NCI-H2029 (cell line): ENCODE measurements around the gene MVP.

Experiments used
- DNase-seq: peaks from one replicate; lab custom pipeline; 2025; lab: John Stamatoyannopoulos, UW

MVP gene

DNA sequence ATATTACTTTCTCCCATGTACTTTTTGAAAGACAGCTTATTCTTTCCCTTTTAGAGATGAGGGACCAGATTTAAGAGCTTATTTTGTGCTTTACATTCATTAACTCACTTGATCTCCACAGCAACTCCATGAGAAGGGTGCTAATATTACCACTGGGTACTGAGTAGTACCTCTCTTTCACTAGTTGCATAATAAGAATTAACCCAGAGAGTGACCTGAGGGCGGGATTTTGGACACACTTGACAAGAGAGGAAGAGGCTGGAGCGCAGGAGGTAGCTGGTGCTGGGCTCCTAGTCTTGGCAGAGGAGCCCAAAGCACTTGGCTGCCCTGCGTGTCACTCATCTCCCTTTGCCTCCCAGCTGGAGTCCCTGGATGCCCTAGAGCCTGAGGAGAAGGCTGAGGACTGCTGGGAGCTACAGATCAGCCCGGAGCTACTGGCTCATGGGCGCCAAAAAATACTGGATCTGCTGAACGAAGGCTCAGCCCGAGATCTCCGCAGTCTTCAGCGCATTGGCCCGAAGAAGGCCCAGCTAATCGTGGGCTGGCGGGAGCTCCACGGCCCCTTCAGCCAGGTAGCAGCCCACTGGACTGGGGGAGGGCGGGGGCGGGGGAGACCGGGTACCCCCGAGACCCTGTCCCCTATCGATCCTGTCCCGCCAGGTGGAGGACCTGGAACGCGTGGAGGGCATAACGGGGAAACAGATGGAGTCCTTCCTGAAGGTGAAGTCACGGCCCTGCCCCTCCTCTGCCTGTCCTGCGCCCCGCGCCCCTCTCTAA lies 15.6 kb upstream of the MVP start:
- DNase-seq: peak; percentile 60

DNA sequence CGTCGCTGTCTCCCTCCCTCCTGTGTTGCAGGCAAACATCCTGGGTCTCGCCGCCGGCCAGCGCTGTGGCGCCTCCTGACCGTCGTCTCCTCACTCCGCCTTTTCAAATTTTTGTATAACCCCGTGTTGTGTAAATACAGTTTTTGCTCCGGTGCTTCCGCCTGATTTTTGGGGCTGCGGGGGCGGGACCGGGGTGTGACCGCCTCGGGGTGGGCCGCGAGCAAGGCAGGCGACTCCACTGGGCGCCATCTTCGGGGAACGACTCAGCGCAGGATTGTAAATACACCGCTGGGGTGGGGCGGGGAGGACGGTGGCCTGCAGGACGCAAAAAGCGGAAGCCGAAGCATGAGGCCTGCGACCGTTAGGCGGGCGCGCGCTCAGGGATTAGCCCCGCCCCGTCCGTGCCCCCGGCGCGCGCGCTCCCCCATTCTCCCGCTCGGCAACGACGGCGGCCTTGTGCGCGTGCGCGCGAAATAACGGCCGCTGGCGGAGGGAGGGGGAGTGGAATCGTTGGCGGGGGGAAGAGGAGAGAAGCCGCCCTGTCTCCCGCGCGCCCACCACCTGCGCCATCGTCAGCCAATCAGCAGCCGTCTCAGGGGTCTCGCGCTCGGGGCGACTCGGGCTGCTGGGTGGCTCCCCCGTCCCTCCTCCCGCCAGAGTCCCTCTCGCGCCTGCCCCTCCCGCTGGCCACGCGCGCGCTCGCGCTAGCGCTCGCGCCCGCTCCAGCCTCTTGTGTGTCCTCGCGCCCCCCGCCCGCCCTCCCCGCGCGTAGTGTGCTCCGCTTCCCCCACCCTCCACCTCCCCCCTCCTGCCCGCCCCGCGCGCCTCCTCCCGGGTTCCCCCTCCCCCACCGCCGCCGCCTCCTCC lies 14.8 kb upstream of the MVP start:
- DNase-seq: peak; percentile 95

DNA sequence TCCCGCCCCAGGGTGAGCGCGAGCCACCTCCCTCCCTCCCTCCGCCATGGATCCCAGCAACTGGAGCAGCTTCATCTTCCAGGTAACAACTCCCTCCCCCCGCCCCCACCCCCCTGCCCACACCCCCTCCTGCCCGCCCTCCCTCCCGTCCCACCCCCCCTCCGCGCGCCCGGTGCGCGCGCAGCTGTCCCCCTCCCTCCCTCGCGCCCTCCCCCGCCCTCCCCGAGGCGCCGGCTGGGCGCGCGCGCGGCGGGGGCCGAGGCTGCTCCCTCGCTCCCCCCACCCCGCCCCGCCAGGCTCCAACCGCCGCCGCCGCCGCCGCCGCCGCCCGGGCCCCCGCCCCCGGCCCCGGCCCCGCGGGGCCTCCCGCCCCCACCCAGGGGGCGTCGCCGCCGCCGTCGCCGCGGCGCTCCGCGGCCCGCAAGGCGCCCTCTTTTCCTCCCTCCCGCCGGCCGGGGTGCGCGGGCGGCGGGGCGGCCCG lies 14.1 kb upstream of the MVP start, which contains the start of gene MAZ:
Gene MAZ, plus strand, starts transcription at position 431 of the 481 bp plus-strand sequence. CDS start 173 bp downstream, outside the sequence.
- DNase-seq: peak; percentile 90

DNA sequence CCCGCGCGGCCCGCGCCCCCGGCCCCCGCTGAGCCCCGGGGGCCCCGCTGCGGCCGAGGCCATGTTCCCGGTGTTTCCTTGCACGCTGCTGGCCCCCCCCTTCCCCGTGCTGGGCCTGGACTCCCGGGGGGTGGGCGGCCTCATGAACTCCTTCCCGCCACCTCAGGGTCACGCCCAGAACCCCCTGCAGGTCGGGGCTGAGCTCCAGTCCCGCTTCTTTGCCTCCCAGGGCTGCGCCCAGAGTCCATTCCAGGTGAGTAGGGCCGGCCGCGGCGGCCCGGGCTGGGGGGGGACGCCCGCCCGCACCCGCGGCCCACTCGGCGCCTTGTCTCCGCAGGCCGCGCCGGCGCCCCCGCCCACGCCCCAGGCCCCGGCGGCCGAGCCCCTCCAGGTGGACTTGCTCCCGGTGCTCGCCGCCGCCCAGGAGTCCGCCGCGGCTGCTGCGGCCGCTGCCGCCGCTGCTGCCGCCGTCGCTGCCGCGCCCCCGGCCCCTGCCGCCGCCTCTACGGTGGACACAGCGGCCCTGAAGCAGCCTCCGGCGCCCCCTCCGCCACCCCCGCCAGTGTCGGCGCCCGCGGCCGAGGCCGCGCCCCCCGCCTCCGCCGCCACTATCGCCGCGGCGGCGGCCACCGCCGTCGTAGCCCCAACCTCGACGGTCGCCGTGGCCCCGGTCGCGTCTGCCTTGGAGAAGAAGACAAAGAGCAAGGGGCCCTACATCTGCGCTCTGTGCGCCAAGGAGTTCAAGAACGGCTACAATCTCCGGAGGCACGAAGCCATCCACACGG lies 13.4 kb upstream of the MVP start:
- DNase-seq: peak; percentile 49

DNA sequence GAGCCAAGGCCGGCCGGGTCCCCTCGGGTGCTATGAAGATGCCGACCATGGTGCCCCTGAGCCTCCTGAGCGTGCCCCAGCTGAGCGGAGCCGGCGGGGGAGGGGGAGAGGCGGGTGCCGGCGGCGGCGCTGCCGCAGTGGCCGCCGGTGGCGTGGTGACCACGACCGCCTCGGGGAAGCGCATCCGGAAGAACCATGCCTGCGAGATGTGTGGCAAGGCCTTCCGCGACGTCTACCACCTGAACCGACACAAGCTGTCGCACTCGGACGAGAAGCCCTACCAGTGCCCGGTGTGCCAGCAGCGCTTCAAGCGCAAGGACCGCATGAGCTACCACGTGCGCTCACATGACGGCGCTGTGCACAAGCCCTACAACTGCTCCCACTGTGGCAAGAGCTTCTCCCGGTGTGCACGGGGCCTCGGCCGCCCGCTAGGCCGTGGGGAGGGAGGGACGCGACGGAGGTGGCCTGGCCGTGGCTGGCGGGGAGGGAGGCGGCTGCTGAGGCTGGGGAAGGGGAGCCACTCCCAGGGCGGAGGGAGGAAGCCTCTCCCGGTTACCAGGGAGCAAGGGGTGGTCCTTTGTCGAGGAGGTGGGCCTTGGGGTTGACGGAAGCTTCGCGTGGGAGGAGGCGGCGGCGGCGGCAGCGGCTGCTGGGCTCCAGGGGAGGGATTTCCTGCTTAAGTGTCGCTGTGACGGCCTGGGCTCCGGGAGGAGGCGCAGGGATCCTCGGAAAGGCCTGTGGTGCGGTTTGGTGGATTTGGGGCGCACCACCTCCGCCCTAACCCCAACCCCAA lies 12.6 kb upstream of the MVP start:
- DNase-seq: peak; percentile 86

DNA sequence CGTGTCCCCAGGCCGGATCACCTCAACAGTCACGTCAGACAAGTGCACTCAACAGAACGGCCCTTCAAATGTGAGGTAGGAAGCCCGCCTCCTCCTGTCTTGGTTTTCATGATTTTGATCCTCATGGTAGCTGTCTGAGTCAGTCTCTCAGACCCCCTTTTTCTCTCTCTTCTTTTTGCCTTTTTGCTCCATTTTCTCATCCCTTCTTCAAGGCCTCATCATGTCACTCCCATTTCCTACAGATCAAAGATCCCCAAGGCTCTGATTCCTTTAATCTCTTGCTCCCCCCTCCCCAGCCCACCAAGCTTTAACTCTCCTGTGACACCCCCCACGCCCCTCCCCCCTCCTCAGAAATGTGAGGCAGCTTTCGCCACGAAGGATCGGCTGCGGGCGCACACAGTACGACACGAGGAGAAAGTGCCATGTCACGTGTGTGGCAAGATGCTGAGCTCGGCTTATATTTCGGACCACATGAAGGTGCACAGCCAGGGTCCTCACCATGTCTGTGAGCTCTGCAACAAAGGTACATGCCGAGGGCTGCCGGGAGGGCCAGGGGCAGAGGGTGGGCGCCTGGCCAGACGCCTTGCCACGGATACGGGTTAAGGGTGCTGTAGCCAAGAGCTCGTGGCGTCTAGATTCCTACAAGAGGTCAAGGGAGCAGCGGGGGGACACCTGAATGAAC lies 11.9 kb upstream of the MVP start:
- DNase-seq: peak; percentile 65

DNA sequence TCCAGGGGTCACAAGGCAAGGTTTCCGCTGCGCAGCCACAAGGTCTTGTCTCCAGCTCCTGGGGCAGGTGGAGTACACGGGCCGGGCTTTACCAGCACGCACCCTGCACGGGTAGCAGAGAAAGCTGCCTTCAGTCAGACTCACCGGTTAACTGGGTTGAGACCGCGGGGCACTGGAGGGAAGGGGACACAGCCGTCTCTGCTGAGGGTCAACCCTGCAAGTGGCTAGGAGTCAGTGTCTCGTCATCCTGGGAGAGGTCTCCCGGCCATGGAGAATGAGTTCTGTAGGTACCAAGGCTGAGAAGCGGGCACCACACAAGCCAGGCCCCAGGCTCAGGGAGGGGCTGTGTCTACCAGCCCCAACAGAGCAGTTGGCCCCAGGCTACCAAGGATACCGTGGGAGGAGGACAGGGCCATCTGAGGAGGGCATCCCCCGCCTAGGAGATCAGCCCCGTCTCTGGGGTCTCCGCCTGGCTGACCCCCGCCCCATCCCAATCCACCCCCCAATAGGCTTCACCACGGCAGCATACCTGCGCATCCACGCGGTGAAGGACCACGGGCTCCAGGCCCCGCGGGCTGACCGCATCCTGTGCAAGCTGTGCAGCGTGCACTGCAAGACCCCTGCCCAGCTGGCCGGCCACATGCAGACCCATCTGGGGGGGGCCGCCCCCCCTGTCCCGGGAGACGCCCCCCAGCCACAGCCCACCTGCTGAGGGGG lies 11.1 kb upstream of the MVP start:
- no peak for DNase-seq

DNA sequence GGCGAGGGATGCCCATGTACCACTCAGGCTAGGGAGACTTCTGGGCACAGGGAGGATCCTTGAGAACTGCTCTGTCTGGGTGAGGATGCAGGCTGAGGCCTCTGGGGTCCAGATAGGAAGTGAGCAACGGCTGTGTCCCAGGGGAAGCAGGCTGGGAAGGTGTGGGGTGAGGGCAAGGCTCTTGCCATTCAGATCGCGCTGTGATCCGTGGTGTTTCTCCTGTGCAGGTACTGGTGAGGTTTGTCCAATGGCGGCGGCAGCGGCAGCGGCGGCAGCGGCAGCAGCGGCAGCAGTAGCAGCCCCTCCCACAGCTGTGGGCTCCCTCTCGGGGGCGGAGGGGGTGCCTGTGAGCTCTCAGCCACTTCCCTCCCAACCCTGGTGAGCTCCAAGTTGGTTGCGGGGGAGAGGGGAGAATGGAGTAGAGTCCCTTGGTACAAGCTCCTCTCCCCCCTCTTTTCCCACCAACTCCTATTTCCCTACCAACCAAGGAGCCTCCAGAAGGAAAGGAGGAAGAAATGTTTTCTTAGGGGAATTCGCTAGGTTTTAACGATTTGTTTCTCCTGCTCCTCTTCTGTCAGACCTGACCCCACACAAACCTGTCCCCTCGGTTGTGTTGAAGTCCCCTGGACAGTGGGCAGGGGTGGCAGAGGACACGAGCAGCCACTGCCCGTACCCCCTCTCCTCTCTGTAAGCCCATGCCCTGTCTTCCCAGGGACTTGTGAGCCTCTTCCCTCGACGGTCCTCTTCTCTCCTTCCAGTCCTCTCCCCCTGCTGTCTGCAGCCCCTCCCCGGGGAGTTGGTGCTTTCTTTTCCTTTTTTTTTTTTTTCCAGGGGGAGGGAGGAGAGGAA lies 10.2 kb upstream of the MVP start:
- DNase-seq: no peak

DNA sequence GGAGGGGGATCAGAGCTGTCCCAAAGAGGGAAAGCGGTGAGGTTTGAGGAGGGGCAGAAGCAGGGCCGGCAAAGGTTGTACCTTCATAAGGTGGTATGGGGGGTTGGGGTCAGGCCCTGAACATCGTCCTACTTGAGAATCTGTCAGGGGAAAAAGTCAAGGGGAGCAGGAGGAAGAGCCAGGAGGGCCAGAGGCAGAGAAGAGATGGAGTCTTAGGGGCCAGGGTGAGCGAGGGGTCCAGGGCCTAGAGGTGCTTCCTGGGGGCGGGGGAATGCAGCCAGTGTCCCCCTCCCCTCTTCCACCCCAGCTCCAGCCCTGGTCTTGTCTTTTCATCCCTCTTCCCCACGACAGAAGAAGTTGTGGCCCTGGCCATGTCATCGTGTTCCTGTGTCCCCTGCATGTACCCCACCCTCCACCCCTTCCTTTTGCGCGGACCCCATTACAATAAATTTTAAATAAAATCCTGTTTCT lies 9.5 kb upstream of the MVP start:
- DNase-seq: no peak

DNA sequence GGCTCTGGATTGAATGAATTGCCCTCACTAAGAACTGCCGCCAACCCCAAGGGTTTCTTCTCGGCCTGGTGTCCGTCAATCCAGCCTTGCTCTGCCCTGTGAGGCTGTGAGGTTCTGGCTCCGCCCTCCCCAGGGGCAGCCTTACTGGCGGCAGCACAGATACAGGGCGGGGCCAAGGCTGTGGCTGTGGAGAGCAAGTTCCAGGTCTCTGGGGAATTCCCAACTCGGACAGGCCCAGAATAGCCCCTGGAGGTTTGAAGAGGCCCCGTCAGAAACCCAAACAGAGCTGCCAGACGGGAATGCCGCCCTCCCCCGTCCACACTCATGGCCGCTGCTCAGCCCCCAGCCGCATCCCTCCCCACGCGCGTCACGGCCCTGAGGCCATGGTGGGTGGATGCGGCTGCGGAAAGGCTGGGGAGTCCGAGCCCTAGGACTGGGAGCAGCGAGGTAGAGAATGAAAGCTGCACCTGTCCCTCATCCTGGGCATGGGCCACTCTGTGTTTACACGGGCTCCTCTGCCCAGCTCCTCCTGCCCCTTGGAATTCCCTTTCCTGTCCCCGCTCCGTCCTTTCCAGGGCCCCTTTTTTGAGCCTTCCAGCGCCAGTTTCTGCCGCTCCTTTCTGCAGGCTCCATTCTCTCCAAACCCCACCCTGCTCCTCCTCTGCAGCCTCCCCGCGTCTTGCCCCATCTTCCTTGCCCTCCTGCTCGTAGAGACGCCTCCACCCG lies 8.9 kb upstream of the MVP start:
- DNase-seq: peak; percentile 80

DNA sequence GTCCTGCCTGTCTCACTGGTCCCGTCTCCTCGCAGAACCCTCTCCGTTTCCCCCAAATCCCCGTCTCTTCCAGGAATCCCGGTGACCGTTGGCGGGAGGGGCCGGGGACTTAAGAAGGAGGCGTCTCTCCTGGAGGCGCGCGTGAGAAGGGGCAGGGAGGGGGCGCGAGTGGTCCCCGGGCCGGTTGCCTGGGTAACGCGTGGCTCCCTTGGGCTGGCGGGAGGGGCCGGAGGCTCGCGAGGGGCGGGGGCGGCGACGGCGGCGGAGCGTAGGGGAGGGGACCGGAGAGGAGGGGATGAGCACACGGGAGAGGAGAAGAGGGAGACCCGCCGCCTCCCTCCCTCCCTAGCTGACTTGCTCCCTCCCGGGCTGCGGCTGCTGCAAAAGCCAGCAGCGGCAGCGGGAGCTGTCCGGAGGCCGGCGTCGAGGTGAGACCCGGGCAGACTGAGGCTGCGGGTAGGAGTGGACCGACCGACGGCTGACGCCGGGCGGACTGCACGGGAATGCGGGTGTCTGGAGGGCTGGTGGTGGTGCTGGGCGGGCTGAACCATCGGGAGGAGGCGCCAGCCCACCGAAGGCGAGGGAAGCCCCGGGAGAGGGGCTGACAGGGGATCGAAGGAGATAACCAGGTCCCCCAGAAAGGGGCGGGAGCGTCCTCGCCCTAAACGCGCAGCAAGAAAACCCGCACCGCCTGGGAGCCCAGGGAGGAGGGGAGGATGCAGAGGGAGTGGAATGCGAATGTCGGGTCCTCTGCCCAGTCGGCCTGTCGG lies 8.2 kb upstream of the MVP start, which contains the start of gene PRRT2:
Gene PRRT2, plus strand, starts transcription at position 298 of the 770 bp plus-strand sequence. CDS start 862 bp downstream, outside the sequence.
- no peak for DNase-seq

DNA sequence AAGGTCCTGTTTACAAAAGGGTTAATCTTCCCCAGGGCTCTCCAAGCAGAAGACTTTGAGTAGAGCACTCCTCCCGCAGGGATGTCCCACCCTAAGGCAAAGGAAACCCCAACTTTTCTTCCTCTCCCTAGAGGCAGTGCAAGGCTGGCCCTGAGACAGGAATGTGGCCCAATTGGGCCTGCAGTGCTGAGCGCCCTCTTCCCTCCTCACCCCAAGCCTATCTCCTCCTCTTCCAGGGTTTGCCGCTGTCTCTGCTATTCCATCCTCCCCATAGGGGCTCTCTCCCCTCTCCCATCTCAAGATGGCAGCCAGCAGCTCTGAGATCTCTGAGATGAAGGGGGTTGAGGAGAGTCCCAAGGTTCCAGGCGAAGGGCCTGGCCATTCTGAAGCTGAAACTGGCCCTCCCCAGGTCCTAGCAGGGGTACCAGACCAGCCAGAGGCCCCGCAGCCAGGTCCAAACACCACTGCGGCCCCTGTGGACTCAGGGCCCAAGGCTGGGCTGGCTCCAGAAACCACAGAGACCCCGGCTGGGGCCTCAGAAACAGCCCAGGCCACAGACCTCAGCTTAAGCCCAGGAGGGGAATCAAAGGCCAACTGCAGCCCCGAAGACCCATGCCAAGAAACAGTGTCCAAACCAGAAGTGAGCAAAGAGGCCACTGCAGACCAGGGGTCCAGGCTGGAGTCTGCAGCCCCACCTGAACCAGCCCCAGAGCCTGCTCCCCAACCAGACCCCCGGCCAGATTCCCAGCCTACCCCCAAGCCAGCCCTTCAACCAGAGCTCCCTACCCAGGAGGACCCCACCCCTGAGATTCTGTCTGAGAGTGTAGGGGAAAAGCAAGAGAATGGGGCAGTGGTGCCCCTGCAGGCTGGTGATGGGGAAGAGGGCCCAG lies 7.3 kb upstream of the MVP start:
- no peak for DNase-seq

DNA sequence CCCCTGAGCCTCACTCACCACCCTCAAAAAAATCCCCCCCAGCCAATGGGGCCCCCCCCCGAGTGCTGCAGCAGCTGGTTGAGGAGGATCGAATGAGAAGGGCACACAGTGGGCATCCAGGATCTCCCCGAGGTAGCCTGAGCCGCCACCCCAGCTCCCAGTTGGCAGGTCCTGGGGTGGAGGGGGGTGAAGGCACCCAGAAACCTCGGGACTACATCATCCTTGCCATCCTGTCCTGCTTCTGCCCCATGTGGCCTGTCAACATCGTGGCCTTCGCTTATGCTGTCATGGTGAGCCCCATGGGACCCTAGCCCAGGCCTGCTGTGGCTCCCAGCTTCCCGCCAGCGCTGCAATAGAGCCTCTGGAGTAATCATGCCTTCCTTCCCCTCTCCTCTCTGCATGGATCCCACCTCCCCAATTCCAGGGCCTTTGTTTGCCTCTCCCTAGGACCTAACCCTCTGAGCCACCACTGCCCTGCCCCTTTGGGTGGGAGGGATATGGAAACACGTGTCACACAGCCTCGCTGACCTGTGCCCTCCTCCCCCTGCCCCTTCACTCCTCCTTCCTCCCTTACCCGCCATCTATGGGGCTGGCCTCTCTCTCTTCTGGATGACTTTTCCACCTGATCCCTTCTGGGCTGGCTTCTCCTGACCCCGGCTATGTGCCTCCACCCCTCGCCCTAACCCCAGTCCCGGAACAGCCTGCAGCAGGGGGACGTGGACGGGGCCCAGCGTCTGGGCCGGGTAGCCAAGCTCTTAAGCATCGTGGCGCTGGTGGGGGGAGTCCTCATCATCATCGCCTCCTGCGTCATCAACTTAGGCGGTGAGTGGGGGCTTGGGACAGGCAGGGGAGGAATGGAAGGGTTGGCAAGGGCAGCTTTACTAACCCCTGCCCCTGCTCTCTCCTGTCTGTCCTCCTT lies 6.4 kb upstream of the MVP start:
- no peak for DNase-seq

DNA sequence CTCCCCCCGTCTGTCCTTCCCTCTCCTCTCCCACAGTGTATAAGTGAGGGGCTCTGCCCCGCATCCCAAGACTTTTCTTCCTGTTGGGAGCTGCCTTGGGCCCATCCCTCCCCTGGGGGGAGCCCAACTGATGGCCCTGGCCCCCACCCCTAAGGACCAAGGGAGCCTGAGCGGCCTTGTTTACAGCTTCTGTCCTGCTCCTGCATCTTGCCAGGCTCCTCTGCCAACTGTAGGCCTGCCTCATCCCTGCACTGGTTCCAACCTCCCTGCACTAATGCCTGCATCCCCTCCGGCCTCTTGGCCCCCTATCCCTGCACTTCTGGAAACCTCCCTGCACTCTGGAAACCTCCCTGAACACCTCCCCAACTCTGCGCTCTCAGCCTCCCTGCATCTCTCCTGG lies 5.7 kb upstream of the MVP start:
- DNase-seq: no peak

DNA sequence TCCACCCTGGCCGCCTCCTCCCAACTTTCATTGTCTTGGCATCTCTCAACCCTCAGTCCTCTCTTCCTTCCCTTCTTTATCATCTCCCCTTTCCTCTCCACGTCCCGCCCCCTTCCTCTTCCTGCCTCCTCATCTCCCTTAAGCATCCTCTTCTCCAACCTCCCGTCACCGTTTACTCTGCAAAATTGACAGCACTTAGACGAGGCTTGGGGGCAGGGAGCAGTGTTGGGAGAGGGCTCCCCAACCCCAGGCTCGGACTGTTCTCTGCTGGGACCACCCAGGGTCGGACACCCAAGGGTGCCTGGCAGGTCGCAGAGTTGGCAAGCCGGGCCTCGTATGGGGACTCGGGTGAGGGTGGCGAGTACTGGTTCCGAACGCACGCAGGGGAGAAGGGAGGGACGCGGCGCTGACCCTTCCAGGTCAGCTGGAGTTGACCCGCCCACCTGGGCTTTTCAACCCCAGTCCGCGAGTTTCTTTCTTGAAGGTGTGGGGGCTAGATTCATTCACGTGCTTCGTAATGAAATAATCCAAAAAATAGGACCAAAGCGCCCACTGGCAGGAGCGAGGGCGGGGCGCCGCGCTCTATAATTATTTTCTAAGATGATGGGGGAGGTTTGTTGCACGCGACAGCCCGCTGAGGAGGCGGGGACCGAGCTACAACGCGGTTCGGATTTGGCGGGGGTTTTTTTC lies 5.1 kb upstream of the MVP start:
- DNase-seq: no peak
